ENCODE data around the gene PIGH. TPM values are rescaled to one million over a fixed set of nuclear protein-coding genes. Genes with fewer than 3 reads are reported as not detected.

Gene PIGH
- total RNA-seq, 2 donors from 2014 or later, result 4.5 to 7.5 TPM

GRCh38 chr14:67554341-67554740 is 45.7 kb downstream of the PIGH start:
- WGBS, 2 experiments (ENCODE audit: insufficient coverage in 1 of 2, insufficient read length in 1 of 2), result 91 to 97% methylated on average over 4 to 7 of the region's 7 CpGs
- Mint-ChIP-seq H3K4me1 (peaks cover 4% of the 10 kb centered on the region), H3K27ac (no peak overlapping the region), H3K27me3 (ENCODE audit: insufficient read depth) (no peaks in the 10 kb centered on the region), H3K4me3 (no peak overlapping the region), H3K9me3 (no peaks in the 10 kb centered on the region), H3K36me3 (ENCODE audit: low read depth) (peaks cover 47% of the 10 kb centered on the region)
- H3K36me3 ChIP-seq (ENCODE audit: control insufficient read depth, insufficient read depth, low read length), result peaks cover 8% of the 10 kb centered on the region
- DNase-seq, result no peak
- H3K27ac ChIP-seq (ENCODE audit: low read depth, low read length), result no peak overlapping the region
- no peaks in the 10 kb centered on the region for H3K27me3 ChIP-seq (ENCODE audit: control insufficient read depth, insufficient read depth, low read length, poor library complexity, severe bottlenecking)
- H3K9me3 ChIP-seq (ENCODE audit: control insufficient read depth, low read length), result no peaks in the 10 kb centered on the region
- H3K4me1 ChIP-seq (ENCODE audit: control insufficient read depth, insufficient read depth, low read length), result no peaks in the 10 kb centered on the region
- H3K4me3 ChIP-seq (ENCODE audit: low read length), result no peak overlapping the region
- TF ChIP-seq, protein P1, sequence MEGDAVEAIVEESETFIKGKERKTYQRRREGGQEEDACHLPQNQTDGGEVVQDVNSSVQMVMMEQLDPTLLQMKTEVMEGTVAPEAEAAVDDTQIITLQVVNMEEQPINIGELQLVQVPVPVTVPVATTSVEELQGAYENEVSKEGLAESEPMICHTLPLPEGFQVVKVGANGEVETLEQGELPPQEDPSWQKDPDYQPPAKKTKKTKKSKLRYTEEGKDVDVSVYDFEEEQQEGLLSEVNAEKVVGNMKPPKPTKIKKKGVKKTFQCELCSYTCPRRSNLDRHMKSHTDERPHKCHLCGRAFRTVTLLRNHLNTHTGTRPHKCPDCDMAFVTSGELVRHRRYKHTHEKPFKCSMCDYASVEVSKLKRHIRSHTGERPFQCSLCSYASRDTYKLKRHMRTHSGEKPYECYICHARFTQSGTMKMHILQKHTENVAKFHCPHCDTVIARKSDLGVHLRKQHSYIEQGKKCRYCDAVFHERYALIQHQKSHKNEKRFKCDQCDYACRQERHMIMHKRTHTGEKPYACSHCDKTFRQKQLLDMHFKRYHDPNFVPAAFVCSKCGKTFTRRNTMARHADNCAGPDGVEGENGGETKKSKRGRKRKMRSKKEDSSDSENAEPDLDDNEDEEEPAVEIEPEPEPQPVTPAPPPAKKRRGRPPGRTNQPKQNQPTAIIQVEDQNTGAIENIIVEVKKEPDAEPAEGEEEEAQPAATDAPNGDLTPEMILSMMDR (conservative IDR thresholded peaks at IDR 0.05), result no peak
- H3K9ac ChIP-seq (ENCODE audit: extremely low read depth, low read length, poor library complexity, severe bottlenecking), result no peak overlapping the region

- TF ChIP-seq, protein P1 (conservative IDR thresholded peaks at IDR 0.05), result no peak
- Mint-ChIP-seq H3K4me3 (no peak overlapping the region), H3K27ac (no peak overlapping the region), H3K36me3 (ENCODE audit: low read depth) (peaks cover 46% of the 10 kb centered on the region), H3K4me1 (peaks cover 4% of the 10 kb centered on the region), H3K27me3 (ENCODE audit: insufficient read depth) (no peaks in the 10 kb centered on the region), H3K9me3 (no peaks in the 10 kb centered on the region)
- H3K27ac ChIP-seq (ENCODE audit: low read depth, low read length), result no peak overlapping the region
- no peaks in the 10 kb centered on the region for H3K4me1 ChIP-seq (ENCODE audit: control insufficient read depth, insufficient read depth, low read length)
- H3K27me3 ChIP-seq (ENCODE audit: control insufficient read depth, insufficient read depth, low read length, poor library complexity, severe bottlenecking), result no peaks in the 10 kb centered on the region
- no peaks in the 10 kb centered on the region for H3K9me3 ChIP-seq (ENCODE audit: control insufficient read depth, low read length)
- 97% methylated on average over 3 of the region's 3 CpGs; no CpG with 5 or more reads in 1 of the 2 experiments for WGBS, 2 experiments (ENCODE audit: insufficient coverage in 1 of 2, insufficient read length in 1 of 2)
- H3K36me3 ChIP-seq (ENCODE audit: control insufficient read depth, insufficient read depth, low read length), result no peaks in the 10 kb centered on the region
- DNase-seq, result no peak
- H3K9ac ChIP-seq (ENCODE audit: extremely low read depth, low read length, poor library complexity, severe bottlenecking), result no peak overlapping the region
- no peak overlapping the region for H3K4me3 ChIP-seq (ENCODE audit: low read length)
Observed at GRCh38 chr14:67553547-67553946, 46.5 kb downstream of the PIGH start.

- Histone ChIP-seq H3K9me3 (ENCODE audit: control insufficient read depth, low read length) (no peaks in the 10 kb centered on the region), H3K27ac (ENCODE audit: low read depth, low read length) (no peak overlapping the region), H3K4me1 (ENCODE audit: control insufficient read depth, insufficient read depth, low read length) (no peaks in the 10 kb centered on the region), H3K9ac (ENCODE audit: extremely low read depth, low read length, poor library complexity, severe bottlenecking) (no peak overlapping the region), H3K27me3 (ENCODE audit: control insufficient read depth, insufficient read depth, low read length, poor library complexity, severe bottlenecking) (no peaks in the 10 kb centered on the region), H3K4me3 (ENCODE audit: low read length) (no peak overlapping the region), H3K36me3 (ENCODE audit: control insufficient read depth, insufficient read depth, low read length) (no peaks in the 10 kb centered on the region)
- no peak overlapping the region for H3K4me3 Mint-ChIP-seq
- peaks cover 4% of the 10 kb centered on the region for H3K4me1 Mint-ChIP-seq
- 90 to 91% methylated on average over 3 of the region's 3 CpGs for WGBS, 2 experiments (ENCODE audit: insufficient coverage in 1 of 2, insufficient read length in 1 of 2)
- H3K36me3 Mint-ChIP-seq (ENCODE audit: low read depth), result peaks cover 38% of the 10 kb centered on the region
- H3K9me3 Mint-ChIP-seq, result no peaks in the 10 kb centered on the region
- TF ChIP-seq, protein P1 (conservative IDR thresholded peaks at IDR 0.05), result no peak
- DNase-seq, result no peak
- no peak overlapping the region for H3K27ac Mint-ChIP-seq
- H3K27me3 Mint-ChIP-seq (ENCODE audit: insufficient read depth), result no peaks in the 10 kb centered on the region
Observed at GRCh38 chr14:67551940-67552339, 48.1 kb downstream of the PIGH start.
